Thyroid gland (tissue), 4 donors: ENCODE results near the gene SUMO4.

Experiments used
- CTCF ChIP-seq, 6 experiments: fragments of 200-600 bp in 3 of 6; fragments of 450-650 bp in 3 of 6; sonication (generic) in 3 of 6; IDR thresholded peaks; one replicate each; pipeline ENCODE4 v1.5.1; 2016 to 2019; ENCODE audit warnings: antibody characterized with exemption in 6 of 6, mild to moderate bottlenecking in 2 of 6, inconsistent platforms in 1 of 6, moderate library complexity in 1 of 6
- POLR2A ChIP-seq, 2 donors: fragments of 450-650 bp; IDR thresholded peaks; one replicate each; pipeline ENCODE4 v1.6.1; 2017; ENCODE audit warnings: antibody characterized with exemption in 2 of 2, mild to moderate bottlenecking in 2 of 2, moderate library complexity in 1 of 2

- TF ChIP-seq CTCF (IDR thresholded peaks at IDR 0.05) (no peak), POLR2A (IDR thresholded peaks at IDR 0.05) (no peak)
Measured at GRCh38 chr6:149366267-149366921, 33.7 kb upstream of the SUMO4 start.
